B cell (primary cell): ENCODE measurements around the gene NRN1L. TPM values are rescaled to one million over a fixed set of nuclear protein-coding genes. Genes with fewer than 3 reads are reported as not detected.

ENCODE experiments used
- ATAC-seq: fragments of 200-7000 bp; cut with Tn5 transposase; one replicate; pipeline ENCODE4 v1.10.0; 2021; ENCODE audit warnings: low read depth, mild to moderate bottlenecking, moderate number of reproducible peaks, moderate library complexity
- CTCF ChIA-PET: fragments of 350-600 bp; sonication (Branson Sonifier 250); formaldehyde crosslinking; loops from one replicate; lab custom pipeline; 2021; ENCODE audit warnings: antibody characterized with exemption, inconsistent platforms; lab: Charles Lee
- POLR2A ChIA-PET: fragments of 350-600 bp; sonication (Branson Sonifier 250); formaldehyde crosslinking; loops from one replicate; lab custom pipeline; 2021; ENCODE audit warnings: antibody characterized with exemption; lab: Charles Lee
- DNase-seq: peaks from one replicate; pipeline ENCODE4 v3.0.0; 2013
- H2AFZ ChIP-seq: 2 replicates; pipeline ENCODE4 v1.6.1; 2012; ENCODE audit warnings: mild to moderate bottlenecking, low read depth, low read length; ENCODE audit not compliant: insufficient read depth, poor library complexity, severe bottlenecking
- H3K27ac ChIP-seq, 2 donors: 1 replicate in 1 of 2; 2 replicates in 1 of 2; pipeline ENCODE4 v1.5.1; 2012 to 2013; ENCODE audit warnings: low read length in 2 of 2, mild to moderate bottlenecking in 2 of 2, moderate library complexity in 1 of 2
- H3K27me3 ChIP-seq, 4 experiments: fragments of 200-600 bp in 1 of 4; sonication (generic) in 1 of 4; replicated peaks in 1 of 4; 1 replicate in 2 of 4; 2 replicates in 2 of 4; pipeline versions ENCODE4 v1.6.1 to v1.7.0; 2013 to 2016; ENCODE audit warnings: low read length in 3 of 4, mild to moderate bottlenecking in 2 of 4, mixed read lengths in 1 of 4, moderate library complexity in 1 of 4; ENCODE audit not compliant: insufficient read depth in 4 of 4, control insufficient read depth in 3 of 4; ENCODE audit errors: control extremely low read depth in 1 of 4
- H3K36me3 ChIP-seq, 2 experiments: replicated peaks in 1 of 2; 1 replicate in 1 of 2; 2 replicates in 1 of 2; pipeline versions ENCODE4 v1.6.1 to v1.7.1; 2013; ENCODE audit warnings: low read length in 1 of 2; ENCODE audit not compliant: insufficient read depth in 2 of 2, control insufficient read depth in 1 of 2; ENCODE audit errors: control extremely low read depth in 1 of 2, extremely low read depth in 1 of 2
- H3K4me1 ChIP-seq, 2 donors: fragments of 200-600 bp in 1 of 2; sonication (generic) in 1 of 2; 1 replicate in 1 of 2; 2 replicates in 1 of 2; pipeline versions ENCODE4 v1.5.1 to v1.6.1; 2013 to 2017; ENCODE audit warnings: low read length in 2 of 2; ENCODE audit not compliant: control insufficient read depth in 2 of 2, insufficient read depth in 2 of 2
- H3K4me2 ChIP-seq: replicated peaks from 2 replicates; pipeline ENCODE3; 2012; ENCODE audit warnings: mild to moderate bottlenecking, low read depth, low read length; ENCODE audit not compliant: poor library complexity, severe bottlenecking
- H3K4me3 ChIP-seq, 5 experiments: fragments of 200-600 bp in 1 of 5; sonication (generic) in 1 of 5; 1 replicate in 3 of 5; 2 replicates in 2 of 5; pipeline versions ENCODE4 v1.5.1 to v1.7.0; 2011 to 2016; ENCODE audit warnings: low read length in 4 of 5, mild to moderate bottlenecking in 4 of 5, low read depth in 2 of 5, control low read depth in 1 of 5, moderate library complexity in 1 of 5; ENCODE audit not compliant: insufficient read depth in 1 of 5; ENCODE audit errors: control extremely low read depth in 1 of 5, extremely low read depth in 1 of 5
- H3K79me2 ChIP-seq: fragments of 200-600 bp; sonication (generic); one replicate; pipeline ENCODE4 v1.6.0; 2016; ENCODE audit warnings: low read length; ENCODE audit not compliant: control insufficient read depth, insufficient read depth
- H3K9ac ChIP-seq: fragments of 200-600 bp; sonication (generic); 2 replicates; pipeline ENCODE4 v1.6.1; 2017; ENCODE audit warnings: mild to moderate bottlenecking, low read length, moderate library complexity
- H3K9me3 ChIP-seq, 3 donors: one replicate each; pipeline versions ENCODE4 v1.6.1 to v1.7.1; 2013; ENCODE audit warnings: low read length in 2 of 3; ENCODE audit not compliant: control insufficient read depth in 2 of 3, insufficient read depth in 1 of 3; ENCODE audit errors: control extremely low read depth in 1 of 3
- H4K20me1 ChIP-seq: 2 replicates; pipeline ENCODE4 v1.6.0; 2012; ENCODE audit warnings: mild to moderate bottlenecking, low read length; ENCODE audit not compliant: insufficient read depth, control insufficient read depth, poor library complexity, severe bottlenecking
- H3K27ac Mint-ChIP-seq: one replicate; pipeline ENCODE4 v1.8.0; 2021; ENCODE audit warnings: mixed read lengths
- H3K27me3 Mint-ChIP-seq: one replicate; pipeline ENCODE4 v1.8.0; 2021; ENCODE audit warnings: mixed read lengths
- H3K4me1 Mint-ChIP-seq: one replicate; pipeline ENCODE4 v1.8.0; 2021; ENCODE audit warnings: mixed read lengths
- H3K4me3 Mint-ChIP-seq: one replicate; pipeline ENCODE4 v1.8.0; 2021; ENCODE audit warnings: mixed read lengths
- H3K9me3 Mint-ChIP-seq: one replicate; pipeline ENCODE4 v1.8.0; 2022; ENCODE audit warnings: mixed read lengths; ENCODE audit not compliant: insufficient read depth
- EZH2 ChIP-seq: IDR thresholded peaks from 2 replicates; pipeline ENCODE4 v1.6.1; 2012; ENCODE audit warnings: borderline replicate concordance, low read depth, mild to moderate bottlenecking, moderate library complexity, low read length; ENCODE audit not compliant: insufficient read depth, poor library complexity, severe bottlenecking
- WGBS: methylation state at CpG from one replicate; pipeline ENCODE4 v1.1.5; 2013; ENCODE audit warnings: missing lambda C conversion rate; ENCODE audit not compliant: insufficient coverage; 5-methylcytosine and 5-hydroxymethylcytosine counted together
- intact Hi-C: fragments of 100-400 bp; cut with micrococcal nuclease; formaldehyde crosslinking; loops from one replicate; pipeline ENCODE4 v1.10.0; 2022
- polyA plus RNA-seq: library from polyadenylated mRNA; depleted of rRNA; stranded (reverse); fragments of >200 nt; gene quantifications from 2 replicates; pipeline ENCODE4 v1.2.3, GENCODE V29; 2012
- total RNA-seq, 2 donors: library from RNA; stranded (reverse); fragments of 120-200 nt in 1 of 2; gene quantifications; 1 replicate in 1 of 2; 2 replicates in 1 of 2; pipeline versions ENCODE4 v1.2.3 to v1.2.4, GENCODE V29; 2013 to 2022
- TF ChIP-seq, protein P1 (sequence below): fragments of 200-600 bp; IDR thresholded peaks from one replicate; pipeline ENCODE4 v1.8.0; 2022; ENCODE audit warnings: antibody characterized with exemption, mild to moderate bottlenecking

NRN1L gene
- total and polyA plus RNA-seq, 2 donors (not counting 1 experiment from before 2014, with no cell fraction given) = 2.1 to 4.1 TPM

GRCh38 chr16:67880584-67880983, 4.1 kb upstream of the NRN1L start:
- no peaks in the 10 kb centered on the region for H3K27me3 Mint-ChIP-seq
- H4K20me1 ChIP-seq = peaks cover 11% of the 10 kb centered on the region
- peaks cover 16% of the 10 kb centered on the region for H3K79me2 ChIP-seq
- H3K9me3 ChIP-seq = no peaks in the 10 kb centered on the region
- no peak overlapping the region for H3K4me3 ChIP-seq
- no peak for DNase-seq
- no peaks in the 10 kb centered on the region for H3K27me3 ChIP-seq
- TF ChIP-seq, protein P1, sequence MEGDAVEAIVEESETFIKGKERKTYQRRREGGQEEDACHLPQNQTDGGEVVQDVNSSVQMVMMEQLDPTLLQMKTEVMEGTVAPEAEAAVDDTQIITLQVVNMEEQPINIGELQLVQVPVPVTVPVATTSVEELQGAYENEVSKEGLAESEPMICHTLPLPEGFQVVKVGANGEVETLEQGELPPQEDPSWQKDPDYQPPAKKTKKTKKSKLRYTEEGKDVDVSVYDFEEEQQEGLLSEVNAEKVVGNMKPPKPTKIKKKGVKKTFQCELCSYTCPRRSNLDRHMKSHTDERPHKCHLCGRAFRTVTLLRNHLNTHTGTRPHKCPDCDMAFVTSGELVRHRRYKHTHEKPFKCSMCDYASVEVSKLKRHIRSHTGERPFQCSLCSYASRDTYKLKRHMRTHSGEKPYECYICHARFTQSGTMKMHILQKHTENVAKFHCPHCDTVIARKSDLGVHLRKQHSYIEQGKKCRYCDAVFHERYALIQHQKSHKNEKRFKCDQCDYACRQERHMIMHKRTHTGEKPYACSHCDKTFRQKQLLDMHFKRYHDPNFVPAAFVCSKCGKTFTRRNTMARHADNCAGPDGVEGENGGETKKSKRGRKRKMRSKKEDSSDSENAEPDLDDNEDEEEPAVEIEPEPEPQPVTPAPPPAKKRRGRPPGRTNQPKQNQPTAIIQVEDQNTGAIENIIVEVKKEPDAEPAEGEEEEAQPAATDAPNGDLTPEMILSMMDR = no peak
- no peak for TF ChIP-seq EZH2
- H3K4me2 ChIP-seq = no peak overlapping the region
- H3K4me3 Mint-ChIP-seq = no peak overlapping the region
- no peak overlapping the region for H3K27ac ChIP-seq
- ATAC-seq = no peak
- WGBS = 90% methylated on average over 11 of the region's 13 CpGs
- H3K36me3 ChIP-seq = peaks cover 0 to 89% of the 10 kb centered on the region in 2 experiments
- peaks cover 3% of the 10 kb centered on the region for H3K4me1 Mint-ChIP-seq
- H3K4me1 ChIP-seq = no peaks in the 10 kb centered on the region
- H2AFZ ChIP-seq = no peak overlapping the region
- H3K9ac ChIP-seq = no peak overlapping the region
- no peak overlapping the region for H3K27ac Mint-ChIP-seq
- intact Hi-C loops = no loop called here
- ChIA-PET CTCF (interaction anchor here (1.1 to 9.3 kb wide), 4 partner anchors 9 to 185 kb away, joined by 3 to 151 read pairs (median 4); no protein-coding TSS in a partner anchor), POLR2A (no interaction called here)
- H3K9me3 Mint-ChIP-seq = no peaks in the 10 kb centered on the region

DNA sequence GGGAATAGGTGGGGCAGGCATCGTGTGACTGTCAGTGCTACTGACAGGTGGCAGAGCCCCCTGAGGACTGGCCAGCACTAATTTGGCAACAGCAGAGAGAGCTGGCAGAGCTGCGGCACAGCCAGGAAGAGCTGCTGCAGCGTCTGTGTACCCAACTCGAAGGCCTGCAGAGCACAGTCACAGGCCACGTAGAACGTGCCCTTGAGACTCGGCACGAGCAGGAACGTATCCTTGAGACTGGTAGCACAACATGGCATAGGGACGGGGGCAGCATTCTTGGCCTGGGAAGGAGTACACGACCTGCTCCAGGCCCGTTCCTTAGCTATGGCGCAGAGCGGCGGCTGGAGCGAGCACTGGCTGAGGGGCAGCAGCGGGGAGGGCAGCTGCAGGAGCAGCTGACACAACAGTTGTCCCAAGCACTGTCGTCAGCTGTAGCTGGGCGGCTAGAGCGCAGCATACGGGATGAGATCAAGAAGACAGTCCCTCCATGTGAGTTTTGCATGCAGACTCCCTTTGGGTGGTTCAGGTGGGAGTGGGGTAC, 3.0 kb upstream of the NRN1L start:
- Histone ChIP-seq H4K20me1 (peaks cover under 1% of the 10 kb centered on the region), H3K27ac (no peak overlapping the region), H2AFZ (no peak overlapping the region), H3K9me3 (no peaks in the 10 kb centered on the region), H3K36me3 (peaks cover 0 to 88% of the 10 kb centered on the region in 2 experiments), H3K4me1 (no peaks in the 10 kb centered on the region), H3K27me3 (no peaks in the 10 kb centered on the region), H3K4me2 (no peak overlapping the region), H3K9ac (no peak overlapping the region), H3K4me3 (no peak overlapping the region), H3K79me2 (peaks cover 6% of the 10 kb centered on the region)
- intact Hi-C loops = no loop called here
- no peaks in the 10 kb centered on the region for H3K9me3 Mint-ChIP-seq
- CTCF ChIA-PET = interaction anchor here (0.5 to 9.3 kb wide), 16 partner anchors 12 to 346 kb away, joined by 3 to 151 read pairs (median 4); no protein-coding TSS in a partner anchor
- no peak for ATAC-seq
- no peak overlapping the region for H3K27ac Mint-ChIP-seq
- WGBS = 96% methylated on average over 19 of the region's 21 CpGs
- POLR2A ChIA-PET = interaction anchor here (0.5 kb wide), 1 partner anchor 15 kb away, joined by 3 read pairs; no protein-coding TSS in a partner anchor
- H3K27me3 Mint-ChIP-seq = no peaks in the 10 kb centered on the region
- no peak for DNase-seq
- TF ChIP-seq, protein P1 = no peak
- TF ChIP-seq EZH2 = no peak
- H3K4me3 Mint-ChIP-seq = no peak overlapping the region
- no peaks in the 10 kb centered on the region for H3K4me1 Mint-ChIP-seq
